ENCODE data around the gene UBASH3B. TPM values are rescaled to one million over a fixed set of nuclear protein-coding genes. Genes with fewer than 3 reads are reported as not detected.

The UBASH3B gene
- polyA plus RNA-seq, 5 donors: 4.3 to 6.0 (median 4.5) TPM

GRCh38 chr11:122678406-122678805 lies 22.9 kb downstream of the UBASH3B start:
- DNase-seq: no peak

DNA sequence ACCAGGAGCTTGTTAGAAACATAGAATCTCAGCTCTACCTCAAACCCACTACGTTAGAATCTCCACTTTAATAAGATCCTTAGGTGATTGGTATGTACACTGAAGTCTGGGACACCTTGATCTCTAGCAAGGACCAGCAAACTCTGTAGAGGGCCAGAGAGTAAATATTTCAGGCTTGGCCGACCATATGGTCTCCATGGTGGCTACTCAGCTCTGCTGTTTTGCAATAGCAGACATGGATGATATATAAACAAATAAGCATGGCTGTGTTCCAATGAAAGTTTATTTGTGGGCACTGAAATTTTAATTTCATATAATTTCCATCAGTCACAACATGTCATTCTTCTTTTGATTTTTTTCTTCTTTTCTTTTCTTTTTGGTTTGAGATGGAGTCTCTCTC lies 23.9 kb downstream of the UBASH3B start:
- DNase-seq: no peak

DNA sequence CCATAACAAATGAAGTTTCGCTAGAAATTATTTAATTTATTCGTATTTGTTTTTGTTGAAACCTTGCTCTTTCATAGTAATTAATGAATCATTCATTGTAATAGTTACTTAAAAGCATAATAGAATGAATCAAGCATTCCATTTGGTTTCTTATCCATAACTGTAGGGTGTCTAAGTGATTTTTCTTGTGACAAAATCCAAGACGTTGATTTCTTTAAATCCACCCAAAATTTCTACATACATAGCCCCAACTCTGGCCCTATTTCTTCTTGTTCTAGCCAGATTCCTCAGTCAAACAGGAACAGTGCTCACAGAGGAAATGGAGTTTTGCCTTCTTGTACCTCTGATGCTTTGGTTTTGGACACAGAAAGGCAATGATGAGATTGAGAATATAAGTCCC lies 25.5 kb downstream of the UBASH3B start:
- no peak for DNase-seq

DNA sequence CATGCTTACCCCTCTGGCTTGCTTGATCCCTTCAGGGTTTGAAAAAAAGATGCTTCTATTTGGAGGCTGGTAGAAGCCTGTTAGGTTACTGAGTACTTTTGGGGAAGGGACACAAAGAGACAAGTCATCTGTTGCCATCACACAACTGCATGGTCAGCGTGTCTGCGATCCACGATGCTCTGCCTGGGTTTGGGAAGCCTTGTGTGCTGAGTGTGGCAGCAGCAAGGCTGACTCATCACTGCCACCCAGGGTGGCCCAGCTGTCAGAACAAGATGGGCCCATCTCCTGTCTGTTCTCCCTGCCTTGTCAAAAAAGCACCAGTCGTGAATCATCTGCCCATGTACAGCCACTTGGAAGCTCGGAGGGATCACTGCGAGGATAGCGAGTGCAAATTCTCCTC lies 26.2 kb downstream of the UBASH3B start:
- DNase-seq: no peak

DNA sequence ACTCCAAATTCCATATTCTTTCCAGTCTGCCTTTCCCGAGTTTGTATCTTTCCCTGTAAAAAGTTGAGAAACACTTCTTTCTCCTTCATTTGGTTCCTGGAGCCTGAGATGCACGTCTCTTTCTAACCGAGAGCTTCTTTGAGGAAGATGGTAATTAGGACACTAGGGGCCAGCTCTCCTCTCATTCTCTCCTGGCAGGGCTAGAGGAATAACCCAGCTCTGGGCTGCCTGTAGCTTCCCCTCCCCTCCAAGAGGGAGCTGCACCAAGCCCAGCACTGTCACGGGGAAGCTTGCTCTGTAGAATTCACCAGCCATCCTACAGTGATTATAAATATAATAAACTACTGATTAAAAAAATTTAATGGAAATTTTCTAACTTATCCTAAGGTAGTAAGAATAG lies 26.9 kb downstream of the UBASH3B start:
- DNase-seq: no peak

GRCh38 chr11:122685041-122685440 lies 29.5 kb downstream of the UBASH3B start:
- no peak for DNase-seq

DNA sequence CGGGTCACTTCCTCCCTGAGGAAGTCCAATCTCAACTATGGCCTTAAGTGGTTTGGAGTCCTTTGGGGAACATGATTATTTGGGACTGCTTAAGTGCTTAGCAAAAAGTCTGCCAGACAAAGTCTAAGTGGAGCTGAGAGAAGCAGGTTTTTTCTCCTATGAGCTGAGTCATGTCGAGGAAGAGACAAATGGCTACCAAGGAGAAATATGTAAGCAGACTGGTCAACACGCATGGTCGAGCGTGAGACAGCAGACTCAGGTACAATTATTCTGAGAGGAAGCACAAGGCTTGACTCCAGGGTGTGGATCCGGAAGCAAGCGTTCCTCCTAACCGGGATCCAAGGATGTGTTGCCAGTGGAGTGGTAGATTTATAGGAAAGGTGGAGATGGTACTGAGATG lies 30.6 kb downstream of the UBASH3B start:
- no peak for DNase-seq

- DNase-seq: no peak
These were observed 34.9 kb downstream of the UBASH3B start for GRCh38 chr11:122690384-122690783.

- DNase-seq: peak in 1 of 2 donors; percentile 64
These were observed 35.5 kb downstream of the UBASH3B start for GRCh38 chr11:122690801-122691548.

GRCh38 chr11:122691549-122692150 lies 36.1 kb downstream of the UBASH3B start:
- DNase-seq: no peak

DNA sequence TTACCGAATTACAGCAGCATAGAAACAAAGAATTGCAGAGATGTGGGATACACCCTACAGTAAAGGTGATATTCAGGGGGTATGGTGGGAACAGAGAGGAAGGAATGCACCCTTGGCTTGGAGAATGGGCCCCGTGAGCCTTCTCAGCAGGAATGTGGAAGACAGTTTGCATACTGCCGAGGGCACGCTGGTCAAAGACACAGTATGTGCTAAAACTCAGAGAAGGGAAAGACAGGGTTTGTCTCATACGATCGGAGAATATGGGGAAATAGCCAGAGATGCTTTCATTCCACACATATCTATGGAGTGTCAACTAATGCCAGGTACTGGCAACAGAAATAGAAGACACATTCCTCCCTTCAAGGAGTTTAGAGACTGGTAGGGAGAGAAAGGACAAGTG lies 36.9 kb downstream of the UBASH3B start:
- no peak for DNase-seq

GRCh38 chr11:122695076-122695615 lies 39.6 kb downstream of the UBASH3B start:
- no peak for DNase-seq

DNA sequence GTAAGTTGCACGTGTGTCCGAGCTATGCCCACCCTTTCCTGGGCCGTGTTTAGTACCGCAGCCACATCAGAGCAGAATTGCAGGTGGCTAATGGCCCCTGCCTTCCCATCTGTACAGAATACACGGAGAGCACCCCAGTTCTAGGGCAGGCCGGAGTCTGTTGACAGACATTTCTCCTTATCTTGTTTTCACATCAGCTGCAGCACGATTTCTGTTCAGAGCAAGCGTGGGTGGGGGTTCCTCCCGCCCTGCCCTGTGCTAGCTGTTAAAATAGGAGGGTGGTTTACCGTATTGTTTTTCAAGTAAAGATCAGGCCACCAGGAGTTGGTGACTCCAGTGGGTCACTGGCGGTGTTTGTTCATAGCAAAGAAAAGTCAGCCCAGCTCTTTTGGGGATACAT lies 41.1 kb downstream of the UBASH3B start:
- no peak for DNase-seq

- no peak for DNase-seq
These were observed 42.2 kb downstream of the UBASH3B start for GRCh38 chr11:122697636-122698167.

DNA sequence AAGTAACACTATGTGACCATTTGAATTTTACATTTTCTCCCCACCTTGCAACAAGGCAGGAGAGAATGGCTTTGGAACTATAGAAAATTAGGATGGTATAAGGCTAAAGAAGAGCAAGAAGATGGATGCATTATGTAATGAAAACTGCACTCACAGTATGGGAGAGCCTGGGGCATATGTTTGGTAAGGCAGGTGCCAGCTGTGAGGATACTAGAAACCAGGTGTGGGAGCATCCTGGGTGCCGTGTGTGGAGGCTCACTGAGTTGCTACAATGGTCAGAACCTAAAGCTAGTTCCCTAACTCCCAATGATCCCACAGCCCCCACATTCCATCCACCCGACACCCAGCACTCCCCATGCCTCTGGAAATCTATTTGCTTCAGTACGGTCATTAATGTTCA lies 42.9 kb downstream of the UBASH3B start:
- no peak for DNase-seq

- no peak for DNase-seq
These were observed 45.1 kb downstream of the UBASH3B start for GRCh38 chr11:122700666-122701065.

DNA sequence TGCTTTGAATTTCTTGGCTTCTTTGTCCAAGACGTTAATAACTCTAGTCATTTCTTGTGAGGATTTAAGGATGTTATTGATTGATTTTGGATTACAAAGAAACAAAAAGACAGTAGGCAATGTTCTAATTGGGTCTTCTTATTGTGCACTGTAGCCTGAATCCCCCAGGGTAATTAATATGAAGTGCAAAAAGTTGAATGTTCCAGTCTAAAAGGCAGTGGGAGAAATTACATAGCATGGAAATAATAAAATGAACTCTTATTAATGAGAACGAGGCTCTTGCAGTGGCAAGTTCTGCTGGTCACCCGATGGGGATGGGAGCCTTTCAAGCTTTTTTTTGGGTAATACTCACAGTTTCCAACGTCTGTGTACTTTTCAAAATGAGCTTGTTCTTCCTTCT lies 45.6 kb downstream of the UBASH3B start:
- DNase-seq: no peak

GRCh38 chr11:122703541-122704272 lies 48.2 kb downstream of the UBASH3B start:
- no peak for DNase-seq

GRCh38 chr11:122705396-122705795 lies 49.9 kb downstream of the UBASH3B start:
- no peak for DNase-seq

DNA sequence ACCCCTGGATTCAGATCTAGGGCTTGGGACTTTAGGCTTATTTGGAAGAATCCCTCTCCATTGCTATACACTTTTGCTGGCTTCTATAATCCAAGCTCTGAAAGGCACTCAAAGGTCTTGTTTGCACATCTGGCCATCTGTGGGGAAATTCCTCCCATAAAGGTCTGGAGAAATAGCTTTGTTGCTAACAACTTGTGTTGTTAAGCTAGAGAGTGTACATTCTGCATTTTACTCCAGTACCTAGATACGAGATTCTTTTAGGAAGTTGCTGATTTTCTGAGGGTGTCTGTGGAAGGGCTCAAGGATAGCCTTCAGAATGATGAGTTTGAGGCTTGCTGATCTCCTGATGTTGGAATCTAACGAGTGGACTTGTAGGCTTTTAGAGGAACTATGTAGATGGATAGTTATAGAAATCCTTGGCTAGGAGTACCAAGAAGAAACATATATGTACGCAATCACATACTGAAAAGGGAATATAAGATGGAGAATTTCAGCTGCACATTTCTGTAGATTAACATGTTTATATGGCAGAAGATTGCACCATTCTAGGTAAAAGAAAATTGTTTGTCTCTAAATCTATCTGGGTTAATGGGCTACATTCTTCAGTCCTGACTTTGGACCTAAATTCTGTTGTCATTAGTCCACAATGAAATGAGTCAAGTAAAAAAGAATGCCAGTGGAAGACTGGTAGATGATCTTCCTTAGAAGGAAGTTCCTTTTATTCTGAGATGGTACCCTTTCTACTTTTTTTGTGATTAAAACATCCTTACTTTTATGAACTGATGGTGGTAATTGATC lies 51.0 kb downstream of the UBASH3B start:
- no peak for DNase-seq

GRCh38 chr11:122707111-122707510 lies 51.6 kb downstream of the UBASH3B start:
- DNase-seq: no peak

GRCh38 chr11:122707901-122708300 lies 52.4 kb downstream of the UBASH3B start:
- DNase-seq: no peak
